GM12891 (cell line): ENCODE data around the gene RBPJ.
A peak's percentile ranks its signal among the peaks of the same experiment; 100 is the strongest.

Source experiments
- DNase-seq: peaks from one replicate; pipeline ENCODE4 v3.0.0; 2011; ENCODE audit warnings: low spot score; ENCODE audit not compliant: insufficient read length
- FAIRE-seq: peaks from 2 replicates; lab custom pipeline; 2011; peaks lifted over from hg19 to GRCh38; lab: Jason Lieb, UNC
- PAX5 ChIP-seq: IDR thresholded peaks from 2 replicates; pipeline ENCODE4 v1.6.1; 2011; ENCODE audit warnings: low read length, moderate library complexity, mild to moderate bottlenecking; ENCODE audit not compliant: insufficient read depth, severe bottlenecking
- POLR2A ChIP-seq: IDR thresholded peaks from 2 replicates; pipeline ENCODE4 v1.6.1; 2011; ENCODE audit warnings: low read depth, low read length, control low read depth
- POLR2AphosphoS5 ChIP-seq: IDR thresholded peaks from 2 replicates; pipeline ENCODE4 v1.6.1; 2011; ENCODE audit warnings: low read depth, low read length, control low read depth
- POU2F2 ChIP-seq: IDR thresholded peaks from 2 replicates; pipeline ENCODE4 v1.6.1; 2011; ENCODE audit warnings: low read depth, mild to moderate bottlenecking, control low read depth, low read length, moderate library complexity
- SPI1 ChIP-seq: IDR thresholded peaks from 2 replicates; pipeline ENCODE4 v1.6.1; 2011; ENCODE audit warnings: low read depth, low read length, control low read depth
- TAF1 ChIP-seq: IDR thresholded peaks from 2 replicates; pipeline ENCODE4 v1.6.1; 2011; ENCODE audit warnings: low read depth, low read length, control low read depth

RBPJ gene

DNA sequence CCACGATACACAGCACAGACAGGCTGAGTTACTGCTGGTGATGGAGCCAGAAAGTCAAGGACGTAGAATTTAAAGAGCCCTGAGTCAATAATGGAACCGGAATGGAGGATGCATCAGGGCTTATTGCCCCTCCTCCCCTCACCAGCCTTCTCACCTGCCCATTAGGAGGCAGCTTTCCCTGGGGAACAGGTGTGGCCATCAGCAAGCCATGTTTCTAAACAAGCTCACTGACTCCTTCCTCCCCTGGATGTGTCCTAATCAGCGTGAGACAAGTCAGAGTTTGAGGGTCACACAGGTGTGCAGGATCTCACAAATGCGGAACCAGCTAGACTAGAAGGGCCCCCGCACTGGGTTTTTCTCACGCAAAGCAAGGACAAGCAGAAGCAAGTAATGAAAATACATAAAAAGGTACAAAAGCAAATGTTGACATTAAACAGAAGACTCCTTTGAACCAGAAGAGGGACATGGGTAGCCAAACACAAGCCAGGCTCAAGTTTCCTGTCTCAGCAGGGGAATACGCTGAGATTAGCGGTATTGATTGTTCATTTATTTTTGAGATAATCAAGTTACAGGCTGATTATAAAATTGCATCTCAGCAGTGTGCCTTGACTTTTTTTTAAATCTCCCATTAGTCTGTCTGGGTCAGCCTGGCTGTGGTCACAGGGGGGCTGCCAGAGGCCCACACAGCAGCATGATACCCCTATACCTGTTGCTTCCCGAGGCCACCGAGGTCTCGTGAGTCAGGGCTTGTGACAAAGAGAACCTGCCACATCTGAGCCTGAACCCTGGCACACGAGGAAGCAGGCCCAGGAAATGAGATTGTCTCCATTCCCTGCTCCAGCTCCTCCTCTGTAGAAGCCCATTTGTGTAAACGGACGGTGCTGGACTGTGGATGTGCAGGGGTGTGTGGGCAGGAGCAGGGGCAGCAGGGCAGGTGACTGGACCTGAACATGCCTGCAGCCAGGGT is 132.0 kb downstream of the RBPJ start:
- no peak for TF ChIP-seq POLR2AphosphoS5
- TF ChIP-seq SPI1: no peak
- TF ChIP-seq TAF1: no peak
- TF ChIP-seq POU2F2: no peak
- no peak for TF ChIP-seq PAX5
- TF ChIP-seq POLR2A: no peak
- DNase-seq: no peak
- no peak for FAIRE-seq

DNA sequence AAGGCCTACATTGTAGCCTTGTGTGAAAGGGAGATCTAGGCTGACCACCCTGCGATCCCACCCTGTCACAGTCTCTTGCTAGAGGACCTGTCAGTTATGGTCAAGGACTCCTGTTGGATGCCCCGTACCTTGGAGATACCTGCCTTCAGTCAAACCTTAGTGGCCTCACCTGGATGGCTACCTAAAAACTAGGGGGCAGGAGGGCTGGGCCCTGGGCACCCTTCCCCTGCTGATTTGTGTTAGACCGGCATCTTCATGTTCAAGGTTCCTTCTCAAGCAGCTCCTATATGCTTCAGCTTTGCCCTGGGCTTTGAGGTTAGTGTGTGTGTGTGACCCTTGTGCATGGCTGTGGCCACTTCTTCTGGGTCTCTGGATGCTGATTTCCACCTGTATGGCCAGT is 134.1 kb downstream of the RBPJ start:
- no peak for FAIRE-seq
- TF ChIP-seq SPI1 (no peak), TAF1 (no peak), PAX5 (no peak), POU2F2 (no peak), POLR2A (no peak), POLR2AphosphoS5 (no peak)
- no peak for DNase-seq

DNA sequence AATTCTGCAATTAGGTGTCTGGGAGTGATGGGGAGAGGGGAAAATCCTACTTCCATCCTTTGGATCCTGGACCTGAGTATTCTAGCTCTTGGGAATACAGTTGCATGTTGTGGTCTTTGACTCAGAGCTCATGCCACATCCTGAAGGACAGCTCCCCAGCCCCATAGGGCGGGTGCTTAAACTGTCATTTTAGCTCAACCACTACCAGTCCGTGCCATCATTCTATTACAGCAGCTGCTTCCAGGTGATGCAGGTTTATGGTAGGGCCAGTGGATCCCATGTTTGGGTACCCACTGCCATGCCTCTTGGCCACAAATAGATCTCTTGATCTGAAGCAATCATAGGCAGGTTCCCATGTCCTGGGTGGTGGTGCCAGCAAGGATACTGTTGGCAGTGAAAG is 134.8 kb downstream of the RBPJ start:
- no peak for TF ChIP-seq POU2F2
- no peak for TF ChIP-seq PAX5
- TF ChIP-seq POLR2A: no peak
- TF ChIP-seq TAF1: no peak
- TF ChIP-seq SPI1: no peak
- TF ChIP-seq POLR2AphosphoS5: no peak
- FAIRE-seq (no peak), DNase-seq (no peak)

DNA sequence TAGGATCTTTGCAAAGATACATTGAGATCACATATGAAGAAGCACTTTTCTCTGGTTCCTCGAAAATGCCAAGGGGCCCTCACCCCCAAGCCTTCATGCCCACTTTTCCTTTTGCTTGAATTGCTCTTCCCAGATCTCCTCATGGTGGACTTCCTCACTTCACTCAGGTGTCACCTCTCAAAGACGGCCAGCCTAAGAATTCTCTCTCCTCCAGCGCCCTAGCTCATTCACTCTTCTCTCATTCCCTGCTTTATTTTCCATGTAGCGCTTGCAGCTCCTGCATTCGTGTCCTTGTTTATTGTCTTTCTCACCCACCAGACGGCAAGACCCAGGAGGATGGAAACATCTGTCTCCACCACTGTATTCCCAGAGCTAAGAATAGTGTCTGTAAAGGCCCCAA is 136.6 kb downstream of the RBPJ start:
- no peak for TF ChIP-seq TAF1
- no peak for TF ChIP-seq POU2F2
- TF ChIP-seq POLR2AphosphoS5: no peak
- no peak for TF ChIP-seq SPI1
- no peak for TF ChIP-seq PAX5
- no peak for TF ChIP-seq POLR2A
- DNase-seq: no peak
- no peak for FAIRE-seq

DNA sequence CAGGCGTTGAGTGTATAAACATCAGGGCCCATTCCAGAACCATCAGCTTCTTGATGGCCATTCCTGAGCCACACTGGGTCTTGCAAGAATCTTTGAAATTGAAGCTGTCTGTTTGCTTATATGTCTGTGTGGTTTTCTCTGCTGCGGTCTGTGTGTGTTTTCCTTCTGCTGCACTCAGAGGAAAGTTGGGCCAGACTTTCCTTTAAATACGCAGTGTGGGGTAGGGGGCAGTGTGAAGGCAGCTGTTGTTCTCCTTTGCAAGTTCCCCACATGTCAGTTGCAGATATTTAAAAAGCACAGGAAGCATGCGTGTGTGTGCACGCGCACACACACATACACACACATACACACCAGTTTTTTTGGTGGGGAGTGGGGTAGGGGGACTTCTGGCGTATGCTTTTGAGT is 137.3 kb downstream of the RBPJ start:
- TF ChIP-seq PAX5 (no peak), POLR2AphosphoS5 (no peak), POU2F2 (no peak), SPI1 (no peak)
- DNase-seq (no peak), FAIRE-seq (peak; percentile 33)

DNA sequence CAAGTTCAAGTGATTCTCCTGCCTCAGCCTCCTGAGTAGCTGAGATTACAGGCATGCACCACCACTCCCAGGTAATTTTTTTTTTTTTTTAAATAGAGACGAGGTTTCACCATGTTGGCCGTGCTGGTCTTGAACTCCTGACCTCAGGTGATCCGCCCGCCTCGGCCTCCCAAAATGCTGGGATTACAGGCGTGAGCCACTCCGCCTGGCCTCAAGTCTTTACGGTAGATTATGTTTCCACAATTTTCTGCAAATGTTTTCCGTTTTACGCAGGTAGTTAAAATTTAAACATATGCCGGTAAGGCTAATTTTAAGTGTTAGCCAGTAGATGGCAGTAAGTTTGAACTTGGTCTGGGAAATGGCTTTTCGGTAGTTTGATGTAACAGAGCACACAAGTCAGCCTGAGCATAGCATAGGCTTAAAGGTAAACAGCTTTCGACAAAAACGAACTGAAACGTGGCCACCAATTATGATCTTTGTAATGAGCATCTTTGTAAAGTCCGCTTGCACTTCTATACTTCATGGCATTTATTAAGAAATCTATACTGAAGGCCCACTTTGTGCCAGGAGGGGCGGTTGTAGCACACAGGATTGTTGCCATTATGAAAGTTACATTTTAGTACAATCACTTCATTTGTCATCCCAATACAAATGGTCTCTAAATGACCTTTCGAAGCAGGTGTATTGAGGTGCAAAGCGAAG is 138.4 kb downstream of the RBPJ start:
- TF ChIP-seq POLR2AphosphoS5 (no peak), TAF1 (no peak), PAX5 (no peak), SPI1 (no peak), POU2F2 (no peak), POLR2A (no peak)
- peak; percentile 40 for DNase-seq
- peak; percentile 84 for FAIRE-seq

DNA sequence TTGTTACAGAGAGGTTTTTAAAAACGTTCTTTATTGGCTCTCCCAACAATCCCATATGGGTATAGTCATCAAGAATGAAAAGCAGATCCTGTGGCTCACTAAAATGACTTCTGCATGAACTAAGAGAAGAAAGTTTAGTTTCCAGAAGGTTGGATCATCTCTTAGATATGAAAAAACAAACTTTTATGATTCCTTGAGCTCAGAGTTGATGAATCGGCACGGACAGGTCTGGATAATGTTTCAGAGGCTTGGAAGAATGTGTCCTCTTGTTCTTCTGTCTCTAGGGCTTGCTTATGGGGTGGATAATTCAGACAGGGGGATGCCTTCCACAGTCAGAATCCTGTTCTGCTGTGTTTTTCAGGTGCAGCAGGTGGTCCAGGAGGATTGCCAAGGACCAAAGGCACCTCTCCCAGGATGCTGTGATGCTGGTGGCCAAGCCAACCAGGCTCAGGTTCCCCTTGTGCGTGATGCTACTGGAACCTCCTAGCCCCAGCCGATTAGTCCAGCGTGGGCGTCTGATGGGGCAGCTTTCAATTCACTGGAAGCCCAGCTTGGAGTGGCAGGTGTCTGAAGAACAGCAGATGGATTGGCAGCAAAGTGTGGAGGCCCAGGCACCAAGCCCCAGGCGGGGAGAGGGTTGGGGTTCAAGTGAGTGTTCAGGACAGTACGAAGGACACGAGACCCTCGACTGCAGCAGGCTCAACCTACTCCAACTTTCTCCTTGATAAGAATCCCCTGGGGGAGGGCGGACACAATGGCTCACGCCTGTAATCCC is 139.1 kb downstream of the RBPJ start:
- FAIRE-seq (no peak), DNase-seq (no peak)
- no peak for TF ChIP-seq POLR2A
- no peak for TF ChIP-seq SPI1
- no peak for TF ChIP-seq POLR2AphosphoS5
- TF ChIP-seq PAX5: no peak
- TF ChIP-seq POU2F2: no peak

DNA sequence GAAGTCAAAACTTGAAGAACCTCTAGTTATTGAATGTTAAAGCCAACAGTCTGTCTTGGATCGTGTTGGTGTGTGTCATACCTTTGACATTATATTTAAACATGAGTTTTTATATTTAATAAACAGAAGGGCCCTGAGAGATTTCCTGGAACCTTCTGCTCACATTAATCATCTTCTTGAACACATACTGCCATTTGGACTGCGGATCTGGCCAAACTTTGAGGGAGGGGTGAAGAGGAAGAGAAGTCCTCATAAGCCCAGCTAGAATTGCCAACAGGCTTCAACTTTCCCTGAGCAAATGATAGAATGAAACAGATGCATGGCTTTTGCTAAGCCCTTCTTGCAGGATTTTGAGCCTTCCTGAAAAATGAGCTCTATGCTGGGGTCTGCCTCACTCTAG is 142.1 kb downstream of the RBPJ start:
- FAIRE-seq (no peak), DNase-seq (no peak)
- TF ChIP-seq TAF1 (no peak), SPI1 (no peak), POLR2A (no peak), POLR2AphosphoS5 (no peak), PAX5 (no peak), POU2F2 (no peak)

DNA sequence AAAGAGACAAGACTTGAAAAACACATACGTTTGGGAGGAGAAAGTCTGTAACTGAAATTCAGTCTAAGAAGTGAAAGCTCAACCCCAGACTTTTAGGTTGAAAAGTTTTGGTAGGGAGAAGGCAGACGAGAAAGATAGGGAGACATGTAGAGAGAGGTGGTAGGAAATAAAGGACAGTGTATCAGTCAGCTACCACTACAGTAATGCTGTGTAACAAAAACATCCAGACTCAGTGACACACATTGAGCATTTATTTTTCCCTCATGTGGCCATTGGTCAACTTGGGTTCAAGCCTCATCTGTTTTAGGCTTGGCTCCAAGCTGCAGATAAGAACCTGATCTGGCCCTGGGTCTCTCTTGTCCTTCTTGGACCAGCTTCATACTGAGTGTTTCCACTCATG is 142.6 kb downstream of the RBPJ start:
- no peak for FAIRE-seq
- no peak for DNase-seq
- TF ChIP-seq PAX5: no peak
- TF ChIP-seq POLR2A: no peak
- TF ChIP-seq SPI1: no peak
- TF ChIP-seq TAF1: no peak
- no peak for TF ChIP-seq POU2F2
- no peak for TF ChIP-seq POLR2AphosphoS5
